ENCODE data around the gene SEC24C. TPM values are rescaled to one million over a fixed set of nuclear protein-coding genes. Genes with fewer than 3 reads are reported as not detected.

SEC24C gene
- total and polyA plus RNA-seq, 8 donors, result 59.9 to 88.1 (median 64.9) TPM

GRCh38 chr10:73797324-73798025, 53.3 kb downstream of the SEC24C start:
- intact Hi-C loops (cut with DNase I), result no loop called here
- ATAC-seq (no peak), DNase-seq (no peak)
- peaks cover 0 to 100% of the 10 kb centered on the region in 2 donors for H3K36me3 ChIP-seq
- no peak for TF ChIP-seq CTCF (IDR thresholded peaks at IDR 0.05)
- no peaks in the 10 kb centered on the region for H3K4me1 ChIP-seq
- no peak overlapping the region for H3K27ac ChIP-seq
- H3K27me3 ChIP-seq, result no peaks in the 10 kb centered on the region
- no peaks in the 10 kb centered on the region for H3K9me3 ChIP-seq
- H3K4me3 ChIP-seq, result no peak overlapping the region

GRCh38 chr10:73798087-73798486, 53.9 kb downstream of the SEC24C start:
- intact Hi-C loops (cut with DNase I), result no loop called here
- ATAC-seq (no peak), DNase-seq (no peak)
- H3K27me3 ChIP-seq, result no peaks in the 10 kb centered on the region
- H3K9me3 ChIP-seq, result no peaks in the 10 kb centered on the region
- H3K4me1 ChIP-seq, result no peaks in the 10 kb centered on the region
- H3K36me3 ChIP-seq, result peaks cover 0 to 100% of the 10 kb centered on the region in 2 donors
- TF ChIP-seq CTCF (IDR thresholded peaks at IDR 0.05), result no peak
- no peak overlapping the region for H3K27ac ChIP-seq
- no peak overlapping the region for H3K4me3 ChIP-seq

GRCh38 chr10:73798927-73799560, 54.9 kb downstream of the SEC24C start:
- no peak for TF ChIP-seq CTCF (IDR thresholded peaks at IDR 0.05)
- ATAC-seq (no peak), DNase-seq (no peak)
- Histone ChIP-seq H3K27ac (no peak overlapping the region), H3K36me3 (peaks cover 0 to 100% of the 10 kb centered on the region in 2 donors), H3K4me1 (no peaks in the 10 kb centered on the region), H3K9me3 (no peaks in the 10 kb centered on the region), H3K4me3 (no peak overlapping the region), H3K27me3 (no peaks in the 10 kb centered on the region)
- intact Hi-C loops (cut with DNase I), result no loop called here

- Histone ChIP-seq H3K36me3 (peaks cover 0 to 100% of the 10 kb centered on the region in 2 donors), H3K27ac (no peak overlapping the region), H3K4me3 (no peak overlapping the region), H3K4me1 (peaks cover 0 to 3% of the 10 kb centered on the region in 2 donors), H3K27me3 (no peaks in the 10 kb centered on the region), H3K9me3 (no peaks in the 10 kb centered on the region)
- ATAC-seq (no peak), DNase-seq (no peak)
- intact Hi-C loops (cut with DNase I), result no loop called here
- TF ChIP-seq CTCF (IDR thresholded peaks at IDR 0.05), result no peak
Observed at GRCh38 chr10:73799899-73800559, 55.9 kb downstream of the SEC24C start.
